Neural progenitor cell (in vitro differentiated cells): ENCODE data around the gene RAB17.

Source experiments
- EZH2 ChIP-seq: fragments of 200-600 bp; sonication (generic); IDR thresholded peaks from 2 replicates; pipeline ENCODE4 v1.6.1; 2017; ENCODE audit warnings: antibody characterized with exemption, mild to moderate bottlenecking, moderate library complexity
- EZH2phosphoT487 ChIP-seq: fragments of 200-600 bp; sonication (generic); IDR thresholded peaks from 2 replicates; pipeline ENCODE4 v1.6.1; 2017; ENCODE audit warnings: antibody characterized with exemption
- TF ChIP-seq, protein P1 (sequence below): fragments of 200-600 bp; sonication (generic); IDR thresholded peaks from 2 replicates; pipeline ENCODE4 v1.5.1; 2017; ENCODE audit warnings: antibody characterized with exemption, mild to moderate bottlenecking

DNA sequence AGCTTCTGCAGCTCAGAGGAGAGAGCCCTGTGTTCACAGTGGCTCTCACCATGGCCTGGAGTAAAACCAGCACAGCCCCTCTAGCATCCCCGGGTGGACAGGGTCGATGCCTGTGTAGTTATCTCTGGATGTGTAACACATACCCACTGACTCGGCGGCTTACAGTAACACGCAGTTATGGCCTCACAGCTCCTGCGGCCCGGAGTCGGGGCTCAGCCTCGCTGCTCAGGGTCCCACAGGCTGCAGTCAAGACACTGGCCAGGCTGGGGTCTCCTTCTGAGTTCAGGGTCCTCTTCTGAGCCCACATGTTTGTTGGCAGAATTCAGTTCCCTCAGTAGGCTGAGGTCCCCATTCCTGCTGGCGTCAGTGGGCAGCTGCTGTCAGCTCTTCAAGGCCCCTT is 2.5 kb upstream of the RAB17 start:
- TF ChIP-seq, protein P1, sequence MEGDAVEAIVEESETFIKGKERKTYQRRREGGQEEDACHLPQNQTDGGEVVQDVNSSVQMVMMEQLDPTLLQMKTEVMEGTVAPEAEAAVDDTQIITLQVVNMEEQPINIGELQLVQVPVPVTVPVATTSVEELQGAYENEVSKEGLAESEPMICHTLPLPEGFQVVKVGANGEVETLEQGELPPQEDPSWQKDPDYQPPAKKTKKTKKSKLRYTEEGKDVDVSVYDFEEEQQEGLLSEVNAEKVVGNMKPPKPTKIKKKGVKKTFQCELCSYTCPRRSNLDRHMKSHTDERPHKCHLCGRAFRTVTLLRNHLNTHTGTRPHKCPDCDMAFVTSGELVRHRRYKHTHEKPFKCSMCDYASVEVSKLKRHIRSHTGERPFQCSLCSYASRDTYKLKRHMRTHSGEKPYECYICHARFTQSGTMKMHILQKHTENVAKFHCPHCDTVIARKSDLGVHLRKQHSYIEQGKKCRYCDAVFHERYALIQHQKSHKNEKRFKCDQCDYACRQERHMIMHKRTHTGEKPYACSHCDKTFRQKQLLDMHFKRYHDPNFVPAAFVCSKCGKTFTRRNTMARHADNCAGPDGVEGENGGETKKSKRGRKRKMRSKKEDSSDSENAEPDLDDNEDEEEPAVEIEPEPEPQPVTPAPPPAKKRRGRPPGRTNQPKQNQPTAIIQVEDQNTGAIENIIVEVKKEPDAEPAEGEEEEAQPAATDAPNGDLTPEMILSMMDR: no peak
- TF ChIP-seq EZH2phosphoT487 (no peak), EZH2 (no peak)
